SKM-1 (cell line): ENCODE measurements around the gene RHCE.
"Not testable (repeated sequence)": the region's sequence is repeated elsewhere in the genome, so short reads cannot be mapped to it uniquely, and the experiment has no call there.

Experiments used
- DNase-seq: peaks from one replicate; lab custom pipeline; 2025; ENCODE audit not compliant: unreplicated experiment; lab: John Stamatoyannopoulos, UW

Gene RHCE

GRCh38 chr1:25349606-25350005 is 71.0 kb downstream of the RHCE start:
- DNase-seq: no peak

GRCh38 chr1:25347556-25347955 is 73.1 kb downstream of the RHCE start:
- no peak for DNase-seq

- no peak for DNase-seq
Measured at GRCh38 chr1:25343872-25344271, 76.8 kb downstream of the RHCE start.

DNA sequence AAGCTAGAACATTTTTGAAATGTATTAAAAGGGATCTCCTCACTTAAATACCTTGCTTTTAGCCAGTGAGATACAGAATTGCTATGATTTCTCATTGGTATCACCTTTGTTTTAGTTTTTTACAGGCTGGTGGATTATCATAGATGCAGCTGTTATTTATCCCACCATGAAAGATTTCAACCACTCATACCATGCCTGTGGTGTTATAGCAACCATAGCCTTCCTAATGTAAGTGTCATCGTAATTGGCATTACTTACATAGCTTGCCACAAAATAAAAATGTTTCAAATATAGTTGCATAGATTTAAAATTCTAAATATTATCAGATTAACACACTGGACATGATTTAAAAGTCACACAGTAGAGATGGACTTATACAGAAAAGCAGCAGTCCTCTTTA is 77.8 kb downstream of the RHCE start:
- no peak for DNase-seq

- DNase-seq: no peak
Measured at GRCh38 chr1:25341746-25342145, 78.9 kb downstream of the RHCE start.

DNA sequence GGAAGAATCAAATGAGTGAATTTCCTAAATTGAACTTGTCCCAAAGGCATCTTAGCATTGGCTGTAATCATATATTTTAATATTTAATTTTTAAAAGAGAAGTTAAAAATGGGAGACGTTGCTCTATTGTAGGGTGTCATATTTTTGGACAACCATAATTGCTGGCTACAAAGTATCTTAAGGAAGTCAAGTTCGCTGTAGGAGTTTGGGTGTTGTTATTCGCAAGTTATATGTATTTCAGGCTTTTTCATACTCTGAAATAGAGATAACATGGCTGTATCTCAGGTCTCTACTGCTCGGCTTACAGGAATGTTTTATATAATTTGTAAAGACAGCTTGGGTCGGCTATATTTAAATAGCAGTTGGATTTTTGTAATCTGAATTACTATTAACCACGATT is 81.6 kb downstream of the RHCE start:
- no peak for DNase-seq

GRCh38 chr1:25338188-25338981 is 82.2 kb downstream of the RHCE start, which contains the start of gene TMEM50A:
TMEM50A (plus strand) TSS chr1:25338334; CDS start chr1:25340487, 2,153 bp downstream.
- DNase-seq: peak; percentile 87

DNA sequence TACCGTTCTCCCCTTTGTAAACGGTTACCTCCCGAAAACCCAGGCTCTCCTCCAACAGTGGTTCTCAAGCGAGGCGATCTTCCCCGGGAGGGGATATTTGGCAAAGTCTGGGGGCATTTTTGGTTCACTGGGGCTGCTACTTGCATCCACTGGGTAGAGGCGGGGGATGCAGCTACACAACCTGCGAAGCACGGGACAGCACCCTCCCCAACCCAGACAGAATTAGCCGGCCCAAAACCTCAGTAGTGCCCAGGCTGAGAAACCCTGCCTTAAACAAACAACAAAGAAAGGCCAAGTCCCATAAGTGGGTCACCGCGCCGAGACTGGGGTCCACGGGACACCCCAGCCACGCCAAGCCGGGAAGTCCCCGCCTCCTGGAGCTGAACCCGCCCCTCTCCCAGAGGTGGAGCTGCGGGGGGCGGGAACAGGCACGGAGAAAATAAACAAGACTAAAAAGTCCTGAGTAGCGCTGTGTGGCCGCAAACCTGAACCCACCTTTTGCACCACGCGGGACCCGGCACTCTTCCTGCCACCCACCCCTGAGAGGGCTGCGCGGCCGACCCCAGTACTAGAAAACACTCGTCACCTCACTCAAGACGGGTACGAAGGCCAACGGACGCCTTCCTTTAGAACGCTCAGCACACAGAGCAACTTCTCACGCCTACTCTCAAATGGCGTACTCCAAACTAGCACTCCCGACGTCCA is 83.0 kb downstream of the RHCE start:
- DNase-seq: not testable (repeated sequence)

GRCh38 chr1:25336922-25337354 is 83.7 kb downstream of the RHCE start:
- DNase-seq: not testable (repeated sequence)

- DNase-seq: not testable (repeated sequence)
Measured at GRCh38 chr1:25329950-25330349, 90.7 kb downstream of the RHCE start.

- not testable (repeated sequence) for DNase-seq
Measured at GRCh38 chr1:25329336-25329735, 91.3 kb downstream of the RHCE start.

- DNase-seq: not testable (repeated sequence)
Measured at GRCh38 chr1:25328791-25329185, 91.8 kb downstream of the RHCE start.

DNA sequence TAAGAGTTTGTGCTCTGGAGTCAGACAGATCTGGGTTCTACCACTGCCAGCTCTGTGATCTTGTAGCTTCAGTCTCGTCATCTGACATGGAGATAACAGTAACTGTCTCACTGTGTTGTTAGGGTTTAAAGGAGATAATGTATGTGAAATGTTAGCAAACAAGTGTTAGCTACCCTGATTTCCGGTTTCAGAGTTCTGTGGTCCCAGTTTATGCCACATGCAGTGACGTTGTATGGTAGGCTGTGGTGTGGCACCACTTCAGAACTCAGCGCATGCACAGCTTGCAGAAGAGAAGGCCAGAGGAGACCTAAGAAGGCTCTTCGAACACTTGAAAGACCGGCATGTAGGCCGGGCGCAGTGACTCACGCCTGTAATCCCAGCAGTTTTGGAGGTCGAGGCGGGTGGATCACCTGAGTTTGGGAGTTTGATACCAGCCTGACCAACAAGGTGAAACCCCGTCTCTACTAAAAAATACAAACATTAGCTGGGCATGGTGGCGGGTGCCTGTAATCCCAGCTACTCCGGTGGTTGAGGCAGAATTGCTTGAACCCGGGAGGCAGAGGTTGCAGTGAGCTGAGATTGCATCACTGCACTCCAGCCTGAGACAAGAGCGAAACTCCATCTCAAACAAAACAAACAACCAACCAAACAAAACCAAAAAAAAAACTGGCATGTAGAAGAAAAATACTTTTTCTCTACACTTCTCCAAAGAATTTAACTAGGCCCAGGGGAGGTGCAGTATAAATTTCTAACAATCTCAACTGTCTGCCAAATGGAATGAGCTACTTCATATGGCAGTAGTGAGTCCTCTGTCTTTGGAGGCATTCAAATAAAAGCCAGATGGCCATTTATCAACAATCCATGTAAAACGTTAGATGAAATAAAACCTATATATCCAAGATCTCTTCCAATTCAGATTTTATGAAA is 92.5 kb downstream of the RHCE start:
- DNase-seq: not testable (repeated sequence)

- DNase-seq: not testable (repeated sequence)
Measured at GRCh38 chr1:25324407-25324806, 96.2 kb downstream of the RHCE start.

DNA sequence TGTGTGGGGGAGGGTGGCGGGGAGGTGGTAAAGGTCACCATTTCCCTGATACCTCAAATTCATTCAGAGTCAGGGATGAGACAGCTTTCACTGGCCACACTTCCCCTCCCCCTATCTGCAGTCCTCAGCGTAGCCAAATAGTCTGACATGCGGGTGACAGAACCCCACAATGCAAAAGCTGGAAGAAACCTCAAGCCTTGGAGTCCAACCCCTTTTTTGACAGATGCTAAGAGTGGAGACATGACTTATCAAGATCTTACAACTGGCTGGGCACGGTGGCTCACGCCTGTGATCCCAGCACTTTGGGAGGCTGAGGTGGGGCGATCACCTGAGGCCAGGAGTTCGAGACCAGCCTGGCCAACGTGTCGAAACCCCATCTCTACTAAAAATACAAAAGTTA is 98.5 kb downstream of the RHCE start:
- not testable (repeated sequence) for DNase-seq

GRCh38 chr1:25320314-25320938 is 100.2 kb downstream of the RHCE start:
- not testable (repeated sequence) for DNase-seq

DNA sequence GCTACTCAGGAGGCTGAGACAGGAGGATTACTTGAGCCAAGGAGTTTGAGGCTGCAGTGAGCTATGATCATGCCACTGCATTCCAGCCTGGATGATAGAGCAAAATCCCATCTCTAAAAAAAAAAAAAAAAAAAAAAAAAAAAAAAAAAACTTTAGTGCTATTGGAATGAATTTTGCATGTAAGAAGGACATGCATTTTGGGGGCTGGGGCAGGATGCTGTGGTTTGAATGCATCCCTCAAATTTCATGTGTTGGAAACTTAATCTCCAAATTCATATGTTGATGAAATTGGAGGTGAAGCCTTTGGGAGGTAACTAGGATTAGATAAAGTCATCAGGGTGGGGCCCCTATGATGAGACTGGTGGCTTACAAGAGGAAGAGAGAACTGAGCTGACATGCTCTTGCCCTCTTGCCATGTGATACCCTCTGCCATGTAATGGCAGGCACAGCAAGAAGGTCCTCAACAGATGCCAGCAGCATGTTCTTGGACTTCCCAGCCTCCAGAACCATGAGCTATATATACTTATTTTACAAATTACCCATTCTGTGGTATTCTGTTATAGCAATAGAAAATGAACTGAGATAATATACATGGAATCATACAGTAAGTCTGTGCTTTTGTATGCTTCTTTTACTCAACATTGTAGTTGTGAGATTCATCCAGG is 107.7 kb downstream of the RHCE start:
- not testable (repeated sequence) for DNase-seq
